CD8-positive, alpha-beta memory T cell (primary cell): ENCODE results near the gene COQ9. TPM values are rescaled to one million over a fixed set of nuclear protein-coding genes. Genes with fewer than 3 reads are reported as not detected.

ENCODE experiments used
- CTCF ChIA-PET: fragments of 350-600 bp; sonication (Branson Sonifier 250); formaldehyde crosslinking; loops from one replicate; lab custom pipeline; 2021; ENCODE audit warnings: antibody characterized with exemption; lab: Charles Lee
- POLR2A ChIA-PET: fragments of 350-600 bp; sonication (Branson Sonifier 250); formaldehyde crosslinking; loops from one replicate; lab custom pipeline; 2021; ENCODE audit warnings: antibody characterized with exemption; lab: Charles Lee
- DNase-seq, 5 donors: peaks; one replicate each; pipeline versions ENCODE4 v3.0.0 to v3.0.0-alpha.2; 2020 to 2022; ENCODE audit warnings: mixed read lengths in 1 of 5
- H3K27ac ChIP-seq: one replicate; pipeline ENCODE4 v1.7.0; 2013; ENCODE audit warnings: low read depth, mild to moderate bottlenecking, low read length, moderate library complexity
- H3K27me3 ChIP-seq: 2 replicates; pipeline ENCODE4 v1.7.0; 2013; ENCODE audit warnings: low read length, mild to moderate bottlenecking; ENCODE audit not compliant: insufficient read depth, poor library complexity, severe bottlenecking
- H3K36me3 ChIP-seq: 2 replicates; pipeline ENCODE4 v1.7.0; 2013; ENCODE audit warnings: mild to moderate bottlenecking, low read length, moderate library complexity; ENCODE audit not compliant: insufficient read depth
- H3K4me1 ChIP-seq: 2 replicates; pipeline ENCODE4 v1.7.0; 2013; ENCODE audit warnings: mild to moderate bottlenecking, low read length, moderate library complexity; ENCODE audit not compliant: insufficient read depth
- H3K4me3 ChIP-seq: 2 replicates; pipeline ENCODE4 v1.7.0; 2013; ENCODE audit warnings: mild to moderate bottlenecking, low read length
- H3K9me3 ChIP-seq: 2 replicates; pipeline ENCODE4 v1.7.0; 2013; ENCODE audit warnings: mild to moderate bottlenecking, low read length
- H3K27ac Mint-ChIP-seq, 8 donors: one replicate each; pipeline ENCODE4 v1.8.0; 2020 to 2021; ENCODE audit warnings: mixed read lengths in 8 of 8, mild to moderate bottlenecking in 6 of 8, inconsistent platforms in 3 of 8, moderate library complexity in 3 of 8
- H3K27me3 Mint-ChIP-seq, 2 donors: one replicate each; pipeline ENCODE4 v1.8.0; 2020 to 2021; ENCODE audit warnings: mixed read lengths in 2 of 2, mild to moderate bottlenecking in 1 of 2, moderate library complexity in 1 of 2
- H3K36me3 Mint-ChIP-seq, 3 donors: one replicate each; pipeline ENCODE4 v1.8.0; 2020 to 2021; ENCODE audit warnings: mixed read lengths in 3 of 3, inconsistent platforms in 1 of 3, mild to moderate bottlenecking in 1 of 3
- H3K4me1 Mint-ChIP-seq, 3 donors: one replicate each; pipeline ENCODE4 v1.8.0; 2020 to 2021; ENCODE audit warnings: mixed read lengths in 3 of 3, inconsistent platforms in 1 of 3, mild to moderate bottlenecking in 1 of 3
- H3K4me3 Mint-ChIP-seq, 7 donors: one replicate each; pipeline ENCODE4 v1.8.0; 2020 to 2021; ENCODE audit warnings: mixed read lengths in 7 of 7, mild to moderate bottlenecking in 6 of 7, moderate library complexity in 4 of 7, inconsistent platforms in 2 of 7
- H3K9me3 Mint-ChIP-seq, 5 donors: one replicate each; pipeline ENCODE4 v1.8.0; 2020 to 2022; ENCODE audit warnings: mixed read lengths in 5 of 5, mild to moderate bottlenecking in 3 of 5, moderate library complexity in 2 of 5, inconsistent platforms in 1 of 5
- polyA plus RNA-seq: library from polyadenylated mRNA; unstranded; fragments of 300-500 nt; fragmentation: Illumina TruSeq; gene quantifications from one replicate; pipeline ENCODE4 v1.2.3, GENCODE V29; 2021
- total RNA-seq, 2 experiments: library from RNA; stranded (reverse); gene quantifications; one replicate each; pipeline ENCODE4 v1.2.3, GENCODE V29; 2021

Gene COQ9
- total and polyA plus RNA-seq, 3 experiments from 2014 or later = 28.4 to 51.9 (median 50.5) TPM

DNA sequence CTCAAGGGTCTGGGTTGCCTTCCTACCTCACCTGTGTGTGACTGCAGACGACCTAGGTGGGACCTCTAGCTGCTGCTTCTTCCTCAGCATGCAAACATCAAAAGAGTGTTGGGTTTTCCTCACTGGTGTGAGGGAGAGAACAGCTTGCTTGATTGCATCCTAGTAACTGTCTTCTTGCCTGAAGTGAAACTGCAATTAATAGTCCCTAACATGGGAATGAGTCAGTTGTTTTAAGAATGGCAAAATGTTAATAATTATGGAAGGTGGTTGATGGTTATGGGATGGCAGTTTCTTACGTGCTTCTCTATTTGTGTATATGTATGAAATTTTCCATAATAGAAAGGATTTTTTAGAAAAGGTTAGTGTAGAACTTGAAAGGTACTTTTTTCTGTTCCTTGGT is 21.1 kb downstream of the COQ9 start:
- Mint-ChIP-seq H3K27me3 (no peaks in the 10 kb centered on the region), H3K4me3 (peak overlapping the region in 1 of 7 donors; percentile 20), H3K9me3 (no peaks in the 10 kb centered on the region), H3K36me3 (peaks cover 0 to 88% (median 10%) of the 10 kb centered on the region in 3 donors), H3K4me1 (peaks cover 24 to 34% (median 31%) of the 10 kb centered on the region in 3 donors), H3K27ac (peak overlapping the region in 2 of 8 donors; percentile 23 to 42)
- Histone ChIP-seq H3K4me1 (peaks cover 15% of the 10 kb centered on the region), H3K9me3 (no peaks in the 10 kb centered on the region), H3K27me3 (no peaks in the 10 kb centered on the region), H3K36me3 (peaks cover 52% of the 10 kb centered on the region), H3K27ac (no peak overlapping the region), H3K4me3 (no peak overlapping the region)
- ChIA-PET POLR2A (no interaction called here), CTCF (no interaction called here)
- no peak for DNase-seq

- Histone ChIP-seq H3K4me1 (peaks cover 8% of the 10 kb centered on the region), H3K27ac (no peak overlapping the region), H3K9me3 (no peaks in the 10 kb centered on the region), H3K36me3 (peaks cover 48% of the 10 kb centered on the region), H3K4me3 (no peak overlapping the region), H3K27me3 (no peaks in the 10 kb centered on the region)
- H3K36me3 Mint-ChIP-seq = peaks cover 0 to 83% (median 10%) of the 10 kb centered on the region in 3 donors
- H3K27ac Mint-ChIP-seq = no peak overlapping the region
- POLR2A ChIA-PET = no interaction called here
- H3K9me3 Mint-ChIP-seq = no peaks in the 10 kb centered on the region
- CTCF ChIA-PET = no interaction called here
- DNase-seq = no peak
- no peaks in the 10 kb centered on the region for H3K27me3 Mint-ChIP-seq
- peaks cover 17 to 27% (median 24%) of the 10 kb centered on the region in 3 donors for H3K4me1 Mint-ChIP-seq
- no peak overlapping the region for H3K4me3 Mint-ChIP-seq
Measured at GRCh38 chr16:57469046-57469445, 21.8 kb downstream of the COQ9 start.

- no peak overlapping the region for H3K27ac ChIP-seq
- H3K4me3 ChIP-seq = no peak overlapping the region
- peaks cover 46% of the 10 kb centered on the region for H3K36me3 ChIP-seq
- Mint-ChIP-seq H3K36me3 (peaks cover 0 to 75% (median 8%) of the 10 kb centered on the region in 3 donors), H3K9me3 (no peaks in the 10 kb centered on the region), H3K4me1 (peaks cover 11 to 21% (median 17%) of the 10 kb centered on the region in 3 donors), H3K4me3 (no peak overlapping the region), H3K27ac (peak overlapping the region in 2 of 8 donors; percentile 33 to 73), H3K27me3 (no peaks in the 10 kb centered on the region)
- no peak for DNase-seq
- ChIA-PET POLR2A (no interaction called here), CTCF (no interaction called here)
- peaks cover under 1% of the 10 kb centered on the region for H3K4me1 ChIP-seq
- H3K9me3 ChIP-seq = no peaks in the 10 kb centered on the region
- H3K27me3 ChIP-seq = no peaks in the 10 kb centered on the region
Measured at GRCh38 chr16:57469917-57470470, 22.7 kb downstream of the COQ9 start.

GRCh38 chr16:57470711-57471110 is 23.4 kb downstream of the COQ9 start:
- Histone ChIP-seq H3K4me1 (peaks cover 3% of the 10 kb centered on the region), H3K36me3 (peaks cover 42% of the 10 kb centered on the region), H3K9me3 (no peaks in the 10 kb centered on the region), H3K27me3 (no peaks in the 10 kb centered on the region), H3K4me3 (no peak overlapping the region), H3K27ac (no peak overlapping the region)
- CTCF ChIA-PET = interaction anchor here (0.9 kb wide), 1 partner anchor 8 kb away, joined by 3 read pairs; the partner anchor contains the start of gene POLR2C
- DNase-seq = no peak
- Mint-ChIP-seq H3K36me3 (peaks cover 0 to 68% (median 8%) of the 10 kb centered on the region in 3 donors), H3K4me3 (no peak overlapping the region), H3K27me3 (no peaks in the 10 kb centered on the region), H3K4me1 (peaks cover 7 to 15% (median 10%) of the 10 kb centered on the region in 3 donors), H3K9me3 (no peaks in the 10 kb centered on the region), H3K27ac (no peak overlapping the region)
- POLR2A ChIA-PET = no interaction called here

DNA sequence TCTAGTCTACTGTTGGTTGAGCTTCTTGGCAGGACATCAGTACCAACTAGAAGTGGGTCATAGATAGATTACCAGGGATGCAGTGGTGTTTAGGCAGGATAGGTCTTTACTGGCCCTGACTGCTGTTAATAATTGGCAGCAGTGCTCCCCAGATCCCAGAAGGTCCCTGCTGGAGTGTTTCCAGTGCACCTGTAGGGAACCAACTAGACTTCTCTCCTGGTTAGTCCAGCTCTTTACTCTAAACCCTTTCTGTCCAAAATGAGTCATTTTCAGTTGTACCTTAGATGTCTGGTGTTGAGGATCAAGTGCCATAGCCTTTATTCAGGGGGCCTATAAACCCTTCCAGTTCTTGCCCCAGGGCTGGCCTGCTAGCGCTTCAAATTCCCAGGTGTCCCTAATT is 23.9 kb downstream of the COQ9 start:
- no peaks in the 10 kb centered on the region for H3K27me3 Mint-ChIP-seq
- POLR2A ChIA-PET = no interaction called here
- H3K4me3 Mint-ChIP-seq = no peak overlapping the region
- H3K36me3 ChIP-seq = peaks cover 37% of the 10 kb centered on the region
- no peaks in the 10 kb centered on the region for H3K27me3 ChIP-seq
- H3K4me1 ChIP-seq = peaks cover 8% of the 10 kb centered on the region
- H3K27ac Mint-ChIP-seq = no peak overlapping the region
- CTCF ChIA-PET = interaction anchor here (0.9 kb wide), 2 partner anchors 9 to 49 kb away, joined by 3 read pairs; partner anchors contain the start of gene POLR2C
- H3K9me3 ChIP-seq = no peaks in the 10 kb centered on the region
- no peak overlapping the region for H3K4me3 ChIP-seq
- H3K36me3 Mint-ChIP-seq = peaks cover 0 to 63% (median 6%) of the 10 kb centered on the region in 3 donors
- H3K27ac ChIP-seq = no peak overlapping the region
- no peaks in the 10 kb centered on the region for H3K9me3 Mint-ChIP-seq
- peaks cover 5 to 15% (median 8%) of the 10 kb centered on the region in 3 donors for H3K4me1 Mint-ChIP-seq
- DNase-seq = no peak

GRCh38 chr16:57471852-57472664 is 24.8 kb downstream of the COQ9 start:
- Histone ChIP-seq H3K4me3 (no peak overlapping the region), H3K27ac (no peak overlapping the region), H3K36me3 (peaks cover 33% of the 10 kb centered on the region), H3K9me3 (no peaks in the 10 kb centered on the region), H3K27me3 (no peaks in the 10 kb centered on the region), H3K4me1 (peaks cover 16% of the 10 kb centered on the region)
- DNase-seq = no peak
- H3K9me3 Mint-ChIP-seq = no peaks in the 10 kb centered on the region
- peaks cover 0 to 57% (median 6%) of the 10 kb centered on the region in 3 donors for H3K36me3 Mint-ChIP-seq
- CTCF ChIA-PET = interaction anchor here (0.9 to 1.2 kb wide), 3 partner anchors 12 to 48 kb away, joined by 3 to 4 read pairs (median 3); partner anchors contain the start of gene DOK4
- no peaks in the 10 kb centered on the region for H3K27me3 Mint-ChIP-seq
- H3K4me1 Mint-ChIP-seq = peaks cover 8 to 23% (median 11%) of the 10 kb centered on the region in 3 donors
- no peak overlapping the region for H3K4me3 Mint-ChIP-seq
- H3K27ac Mint-ChIP-seq = peak overlapping the region in 3 of 8 donors; percentile 35 to 73 (median 47)
- POLR2A ChIA-PET = interaction anchor here (0.5 kb wide), 1 partner anchor 8 kb away, joined by 3 read pairs; no protein-coding TSS in a partner anchor

DNA sequence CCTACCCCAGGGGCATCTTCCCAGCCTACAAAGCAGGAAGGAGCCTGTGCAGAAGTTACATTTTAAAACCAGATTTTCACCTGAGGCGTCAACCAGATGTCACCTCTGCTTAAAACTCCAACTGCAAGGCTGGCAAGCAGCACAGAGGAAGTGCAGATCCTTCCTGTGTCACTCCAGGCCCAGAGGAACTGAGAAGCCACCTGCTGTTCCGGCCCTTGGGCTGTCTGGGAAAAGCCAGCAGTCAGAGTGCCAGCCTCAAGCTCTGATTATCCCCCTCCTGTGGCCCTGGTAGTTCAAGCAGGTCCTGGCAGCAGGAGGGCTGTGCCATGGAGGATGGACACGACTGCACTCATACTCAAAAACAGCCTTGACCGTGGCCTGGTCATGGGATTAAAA is 25.4 kb downstream of the COQ9 start:
- POLR2A ChIA-PET = interaction anchor here (0.5 kb wide), 1 partner anchor 9 kb away, joined by 3 read pairs; no protein-coding TSS in a partner anchor
- peaks cover 0 to 51% (median 4%) of the 10 kb centered on the region in 3 donors for H3K36me3 Mint-ChIP-seq
- H3K4me1 Mint-ChIP-seq = peaks cover 7 to 24% (median 8%) of the 10 kb centered on the region in 3 donors
- Histone ChIP-seq H3K4me1 (peaks cover 16% of the 10 kb centered on the region), H3K9me3 (no peaks in the 10 kb centered on the region), H3K36me3 (peaks cover 31% of the 10 kb centered on the region), H3K27ac (no peak overlapping the region), H3K27me3 (no peaks in the 10 kb centered on the region), H3K4me3 (no peak overlapping the region)
- no peaks in the 10 kb centered on the region for H3K27me3 Mint-ChIP-seq
- no peak overlapping the region for H3K4me3 Mint-ChIP-seq
- no peak for DNase-seq
- peak overlapping the region in 3 of 8 donors; percentile 60 to 73 (median 66) for H3K27ac Mint-ChIP-seq
- H3K9me3 Mint-ChIP-seq = no peaks in the 10 kb centered on the region
- CTCF ChIA-PET = interaction anchor here (1.1 to 1.2 kb wide), 2 partner anchors 11 to 13 kb away, joined by 3 to 4 read pairs; partner anchors contain the start of gene DOK4
